Measurements from ENCODE around the gene RRAGD.

GRCh38 chr6:89459501-89459900, 47.4 kb upstream of the RRAGD start:
- TF ChIP-seq CTCF (IDR thresholded peaks at IDR 0.05; ENCODE audit: insufficient read depth, low read length, poor library complexity, severe bottlenecking) (no peak), EZH2phosphoT487 (conservative IDR thresholded peaks at IDR 0.05; ENCODE audit: low read length) (no peak)
